Panc1 (cell line): Measurements from ENCODE around the gene PDGFD. TPM values are rescaled to one million over a fixed set of nuclear protein-coding genes. Genes with fewer than 3 reads are reported as not detected.

Source experiments
- ATAC-seq: fragments of 200-7000 bp; cut with Tn5 transposase; 2 replicates; pipeline ENCODE4 v1.9.1; 2020; ENCODE audit warnings: mild to moderate bottlenecking, moderate library complexity
- BruUV-seq: library from RNA; stranded (reverse); fragments of 400-500 nt; replicated peaks from 2 replicates; lab custom pipeline; 2021; lab: Mats Ljungman, UMichigan
- CTCF ChIA-PET: fragments of 300-600 bp; sonication (Branson Sonifier 250); formaldehyde crosslinking; loops from one replicate; lab custom pipeline; 2022; ENCODE audit warnings: antibody characterized with exemption; lab: Charles Lee
- POLR2A ChIA-PET: fragments of 300-600 bp; sonication (Branson Sonifier 250); formaldehyde crosslinking; loops from one replicate; lab custom pipeline; 2022; ENCODE audit warnings: antibody characterized with exemption; lab: Charles Lee
- DNase-seq: peaks from one replicate; pipeline ENCODE4 v3.0.0-alpha.2; 2010; ENCODE audit warnings: low read depth, low spot score
- H3K27ac ChIP-seq: 2 replicates; pipeline ENCODE4 v1.5.1; 2011; ENCODE audit warnings: mild to moderate bottlenecking, low read length, inconsistent platforms
- H3K27me3 ChIP-seq: fragments of 200-500 bp; sonication (Bioruptor generic); 2 replicates; pipeline ENCODE4 v1.6.0; 2014; ENCODE audit warnings: low read length, inconsistent platforms; ENCODE audit not compliant: control insufficient read depth, insufficient read depth
- H3K36me3 ChIP-seq: fragments of 200-500 bp; sonication (Bioruptor generic); 2 replicates; pipeline ENCODE4 v1.5.1; 2014; ENCODE audit warnings: inconsistent platforms, mild to moderate bottlenecking, low read length, moderate library complexity; ENCODE audit not compliant: control insufficient read depth, insufficient read depth
- H3K4me1 ChIP-seq: 2 replicates; pipeline ENCODE4 v1.5.1; 2011; ENCODE audit warnings: inconsistent platforms, mild to moderate bottlenecking, low read length, moderate library complexity; ENCODE audit not compliant: control insufficient read depth, insufficient read depth
- H3K4me3 ChIP-seq, 2 experiments: 2 replicates each; pipeline ENCODE4 v1.5.1; 2011 to 2012; ENCODE audit warnings: low read depth in 2 of 2, low read length in 2 of 2, mild to moderate bottlenecking in 2 of 2, inconsistent platforms in 1 of 2, moderate library complexity in 1 of 2
- H3K9me3 ChIP-seq: fragments of 200-500 bp; sonication (Bioruptor generic); 2 replicates; pipeline ENCODE4 v1.5.1; 2014; ENCODE audit warnings: low read depth, mild to moderate bottlenecking, inconsistent platforms, low read length, moderate library complexity; ENCODE audit not compliant: control insufficient read depth, insufficient read depth
- CTCF ChIP-seq: fragments of 450-650 bp; IDR thresholded peaks from 2 replicates; pipeline ENCODE4 v1.5.1; 2017; ENCODE audit warnings: mild to moderate bottlenecking
- POLR2AphosphoS5 ChIP-seq: IDR thresholded peaks from 2 replicates; pipeline ENCODE4 v1.6.1; 2012; ENCODE audit warnings: mild to moderate bottlenecking, low read depth, low read length, moderate library complexity
- REST ChIP-seq, 2 experiments: IDR thresholded peaks; 2 replicates each; pipeline ENCODE4 v1.6.1; 2011 to 2012; ENCODE audit warnings: low read depth in 2 of 2, control low read depth in 1 of 2, low read length in 1 of 2, mild to moderate bottlenecking in 1 of 2, moderate library complexity in 1 of 2; ENCODE audit not compliant: insufficient read depth in 1 of 2
- SIN3A ChIP-seq: IDR thresholded peaks from 2 replicates; pipeline ENCODE4 v1.6.1; 2012; ENCODE audit warnings: low read depth, mild to moderate bottlenecking, low read length, moderate library complexity, borderline replicate concordance; ENCODE audit not compliant: insufficient read depth
- TCF7L2 ChIP-seq: IDR thresholded peaks from 2 replicates; pipeline ENCODE4 v1.6.1; 2011; ENCODE audit warnings: mild to moderate bottlenecking, low read depth, low read length, inconsistent platforms
- in situ Hi-C: cut with HindIII; loops from 2 replicates; pipeline ENCODE4 v1.10.0; 2016; ENCODE audit warnings: low sequenced_read_pairs, low pct_unique_long_range_greater_than_20kb
- intact Hi-C: fragments of 100-400 bp; cut with micrococcal nuclease; formaldehyde crosslinking; loops from one replicate; pipeline ENCODE4 v1.10.0; 2022; ENCODE audit not compliant: unreplicated experiment
- total RNA-seq: library from RNA; stranded (reverse); gene quantifications from one replicate; pipeline ENCODE4 v1.2.1, GENCODE V29; 2021; ENCODE audit not compliant: unreplicated experiment

The PDGFD gene
- total RNA-seq, 1 experiment from 2014 or later: 1.3 TPM

GRCh38 chr11:104191124-104191523, 27.2 kb upstream of the PDGFD start:
- BruUV-seq: no TSS peak
- CTCF ChIA-PET: no interaction called here
- Histone ChIP-seq H3K4me3 (no peak overlapping the region), H3K36me3 (no peaks in the 10 kb centered on the region), H3K27ac (no peak overlapping the region), H3K4me1 (no peaks in the 10 kb centered on the region), H3K27me3 (no peaks in the 10 kb centered on the region), H3K9me3 (no peaks in the 10 kb centered on the region)
- ATAC-seq (no peak), DNase-seq (no peak)
- TF ChIP-seq POLR2AphosphoS5 (no peak), TCF7L2 (no peak), SIN3A (no peak), CTCF (no peak), REST (IDR thresholded peaks at IDR 0.05; ENCODE audit: insufficient read depth in 1 of 2, low read depth in 2 of 2, low read length in 1 of 2) (no peak)
- POLR2A ChIA-PET: no interaction called here
- in situ Hi-C loops: no loop called here
- intact Hi-C loops: no loop called here

GRCh38 chr11:104183593-104183992, 19.6 kb upstream of the PDGFD start:
- BruUV-seq: no TSS peak

More at GRCh38 chr11:104183593-104183992, 19.6 kb upstream of the PDGFD start:
- Histone ChIP-seq H3K4me3 (no peak overlapping the region), H3K9me3 (peaks cover 2% of the 10 kb centered on the region; the same call in 1 of the 2 replicates), H3K36me3 (no peaks in the 10 kb centered on the region), H3K27ac (no peak overlapping the region), H3K27me3 (no peaks in the 10 kb centered on the region), H3K4me1 (no peaks in the 10 kb centered on the region)
- in situ Hi-C loops: no loop called here
- ATAC-seq (no peak), DNase-seq (no peak)
- intact Hi-C loops: no loop called here
- ChIA-PET POLR2A (no interaction called here), CTCF (no interaction called here)
- TF ChIP-seq SIN3A (no peak), REST (IDR thresholded peaks at IDR 0.05; ENCODE audit: insufficient read depth in 1 of 2, low read depth in 2 of 2, low read length in 1 of 2) (no peak), POLR2AphosphoS5 (no peak), TCF7L2 (no peak), CTCF (no peak)
